Measurements from ENCODE around the gene TRIM50.
"Not testable (repeated sequence)": the region's sequence is repeated elsewhere in the genome, so short reads cannot be mapped to it uniquely, and the experiment has no call there.

Gene TRIM50

GRCh38 chr7:73313521-73313906 lies 14.4 kb downstream of the TRIM50 start:
- ATAC-seq (no peak), DNase-seq (no peak)

GRCh38 chr7:73312831-73313520 lies 14.9 kb downstream of the TRIM50 start:
- ATAC-seq, result no peak
- DNase-seq, result no peak

- not testable (repeated sequence) for DNase-seq, ATAC-seq
These were observed 16.5 kb downstream of the TRIM50 start for GRCh38 chr7:73311421-73311820.

- ATAC-seq (peak; percentile 97), DNase-seq (peak; percentile 92)
These were observed 19.1 kb downstream of the TRIM50 start, which contains the start of gene NSUN5 for GRCh38 chr7:73308665-73309214. NSUN5 (minus strand) TSS chr7:73308826; CDS start chr7:73308790, 36 bp downstream.

GRCh38 chr7:73308074-73308664 lies 19.7 kb downstream of the TRIM50 start:
- no peak for DNase-seq
- ATAC-seq, result peak; percentile 32

- DNase-seq, result no peak
- ATAC-seq, result no peak
These were observed 20.4 kb downstream of the TRIM50 start for GRCh38 chr7:73307436-73307835.

GRCh38 chr7:73304612-73305387 lies 23.1 kb downstream of the TRIM50 start:
- ATAC-seq, DNase-seq: not testable (repeated sequence)

- ATAC-seq (no peak), DNase-seq (no peak)
These were observed 23.8 kb downstream of the TRIM50 start for GRCh38 chr7:73304071-73304470.

GRCh38 chr7:73303546-73303945 lies 24.3 kb downstream of the TRIM50 start:
- DNase-seq (no peak), ATAC-seq (no peak)

GRCh38 chr7:73302846-73303245 lies 25.0 kb downstream of the TRIM50 start:
- not testable (repeated sequence) for ATAC-seq

GRCh38 chr7:73301108-73301507 lies 26.8 kb downstream of the TRIM50 start:
- ATAC-seq, DNase-seq: not testable (repeated sequence)

More at GRCh38 chr7:73302846-73303245, 25.0 kb downstream of the TRIM50 start:
- not testable (repeated sequence) for DNase-seq

- DNase-seq, ATAC-seq: not testable (repeated sequence)
These were observed 28.1 kb downstream of the TRIM50 start for GRCh38 chr7:73299812-73300211.

- ATAC-seq, result not testable (repeated sequence)
These were observed 30.2 kb downstream of the TRIM50 start for GRCh38 chr7:73297706-73298105.

GRCh38 chr7:73297235-73297634 lies 30.6 kb downstream of the TRIM50 start:
- not testable (repeated sequence) for ATAC-seq, DNase-seq

More at GRCh38 chr7:73297706-73298105, 30.2 kb downstream of the TRIM50 start:
- DNase-seq, result not testable (repeated sequence)

GRCh38 chr7:73277210-73277609 lies 50.7 kb downstream of the TRIM50 start:
- DNase-seq, ATAC-seq: not testable (repeated sequence)

- DNase-seq, result not testable (repeated sequence)
These were observed 60.1 kb downstream of the TRIM50 start for GRCh38 chr7:73267813-73268212.

GRCh38 chr7:73266719-73267368 lies 61.0 kb downstream of the TRIM50 start:
- ATAC-seq, result peak; percentile 86
- DNase-seq, result not testable (repeated sequence)

More at GRCh38 chr7:73267813-73268212, 60.1 kb downstream of the TRIM50 start:
- ATAC-seq, result not testable (repeated sequence)

Data from stimulated activated naive CD8-positive, alpha-beta T cell treated with anti-CD3 and anti-CD28 coated beads, Interleukin-15, Interleukin-2, amounts not matched to agents 100 U/mL and 50 U/mL, for 24 hours (primary cell).